PFSK-1 (cell line): Measurements from ENCODE around the gene CLMN.

Experiments
- FOXP2 ChIP-seq: optimal IDR thresholded peaks from 2 replicates; pipeline ENCODE3; 2011; ENCODE audit warnings: borderline replicate concordance, control low read depth, inconsistent platforms; ENCODE audit not compliant: insufficient read depth; ENCODE audit errors: extremely low read length, extremely low read depth
- POLR2AphosphoS5 ChIP-seq: IDR thresholded peaks from 2 replicates; pipeline ENCODE4 v1.6.1; 2012; ENCODE audit warnings: low read depth, mild to moderate bottlenecking, control low read depth, low read length, moderate library complexity
- SIN3A ChIP-seq: IDR thresholded peaks from 2 replicates; pipeline ENCODE4 v1.6.1; 2012; ENCODE audit warnings: mild to moderate bottlenecking, low read length, moderate library complexity, borderline replicate concordance; ENCODE audit not compliant: insufficient read depth
- TAF1 ChIP-seq: IDR thresholded peaks from 2 replicates; pipeline ENCODE4 v1.6.1; 2012; ENCODE audit warnings: low read length, control low read depth, borderline replicate concordance; ENCODE audit not compliant: insufficient read depth
- TF ChIP-seq, protein P1 (sequence below), 2 experiments: IDR thresholded peaks; 2 replicates each; pipeline versions ENCODE4 v1.6.1 to v1.8.0; 2011 to 2012; ENCODE audit warnings: low read depth in 2 of 2, low read length in 2 of 2, control low read depth in 1 of 2, inconsistent platforms in 1 of 2, mild to moderate bottlenecking in 1 of 2, moderate library complexity in 1 of 2; ENCODE audit not compliant: insufficient read depth in 1 of 2

Gene CLMN

DNA sequence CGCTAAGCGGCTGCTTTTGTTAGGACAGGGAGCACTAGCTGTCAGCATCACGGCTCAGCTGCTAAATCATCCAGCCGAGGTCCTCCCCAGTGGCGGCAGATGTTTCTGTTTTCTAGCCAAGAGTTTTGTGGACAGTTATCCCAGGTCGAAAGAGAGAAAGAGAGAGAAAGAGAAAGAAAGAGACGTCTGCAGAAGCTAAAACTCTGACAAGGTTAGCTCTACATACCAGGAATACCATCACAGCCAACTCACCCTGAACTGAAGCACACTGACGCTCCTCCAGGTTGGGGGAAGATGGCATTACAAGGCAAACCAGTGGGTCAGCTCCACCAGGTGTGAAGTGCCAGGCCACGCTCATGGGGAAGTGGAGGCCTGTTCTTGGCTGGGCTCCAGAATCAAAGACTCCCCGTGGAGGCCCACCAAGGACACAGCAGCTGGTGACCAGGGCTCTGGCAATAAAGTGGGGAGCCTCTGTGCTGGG, 97.5 kb downstream of the CLMN start:
- TF ChIP-seq TAF1 (no peak), FOXP2 (no peak), POLR2AphosphoS5 (no peak), SIN3A (no peak)
- TF ChIP-seq, protein P1, sequence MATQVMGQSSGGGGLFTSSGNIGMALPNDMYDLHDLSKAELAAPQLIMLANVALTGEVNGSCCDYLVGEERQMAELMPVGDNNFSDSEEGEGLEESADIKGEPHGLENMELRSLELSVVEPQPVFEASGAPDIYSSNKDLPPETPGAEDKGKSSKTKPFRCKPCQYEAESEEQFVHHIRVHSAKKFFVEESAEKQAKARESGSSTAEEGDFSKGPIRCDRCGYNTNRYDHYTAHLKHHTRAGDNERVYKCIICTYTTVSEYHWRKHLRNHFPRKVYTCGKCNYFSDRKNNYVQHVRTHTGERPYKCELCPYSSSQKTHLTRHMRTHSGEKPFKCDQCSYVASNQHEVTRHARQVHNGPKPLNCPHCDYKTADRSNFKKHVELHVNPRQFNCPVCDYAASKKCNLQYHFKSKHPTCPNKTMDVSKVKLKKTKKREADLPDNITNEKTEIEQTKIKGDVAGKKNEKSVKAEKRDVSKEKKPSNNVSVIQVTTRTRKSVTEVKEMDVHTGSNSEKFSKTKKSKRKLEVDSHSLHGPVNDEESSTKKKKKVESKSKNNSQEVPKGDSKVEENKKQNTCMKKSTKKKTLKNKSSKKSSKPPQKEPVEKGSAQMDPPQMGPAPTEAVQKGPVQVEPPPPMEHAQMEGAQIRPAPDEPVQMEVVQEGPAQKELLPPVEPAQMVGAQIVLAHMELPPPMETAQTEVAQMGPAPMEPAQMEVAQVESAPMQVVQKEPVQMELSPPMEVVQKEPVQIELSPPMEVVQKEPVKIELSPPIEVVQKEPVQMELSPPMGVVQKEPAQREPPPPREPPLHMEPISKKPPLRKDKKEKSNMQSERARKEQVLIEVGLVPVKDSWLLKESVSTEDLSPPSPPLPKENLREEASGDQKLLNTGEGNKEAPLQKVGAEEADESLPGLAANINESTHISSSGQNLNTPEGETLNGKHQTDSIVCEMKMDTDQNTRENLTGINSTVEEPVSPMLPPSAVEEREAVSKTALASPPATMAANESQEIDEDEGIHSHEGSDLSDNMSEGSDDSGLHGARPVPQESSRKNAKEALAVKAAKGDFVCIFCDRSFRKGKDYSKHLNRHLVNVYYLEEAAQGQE (IDR thresholded peaks at IDR 0.05; ENCODE audit: insufficient read depth in 1 of 2, low read depth in 2 of 2, low read length in 2 of 2): no peak

DNA sequence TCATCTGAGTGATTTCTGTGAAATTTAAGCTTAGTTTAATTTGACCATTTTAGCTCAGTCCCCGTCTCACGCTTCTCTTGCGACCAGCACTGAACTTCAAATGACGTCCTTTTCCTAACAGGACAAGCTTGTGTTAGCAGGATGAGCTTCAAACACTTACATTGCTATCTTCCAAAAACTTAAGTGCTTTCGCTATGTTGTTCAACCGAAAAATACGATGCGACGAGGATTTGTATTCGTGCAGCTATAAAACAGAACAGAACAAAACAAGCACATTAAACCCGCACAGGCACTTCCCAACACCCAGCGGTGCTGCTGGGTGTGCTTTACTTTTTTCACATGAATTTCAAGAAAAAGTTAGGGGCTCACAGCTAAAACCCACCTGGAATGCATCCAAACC, 98.2 kb downstream of the CLMN start:
- TF ChIP-seq POLR2AphosphoS5: no peak
- TF ChIP-seq TAF1: no peak
- TF ChIP-seq SIN3A: no peak

- TF ChIP-seq, protein P1 (IDR thresholded peaks at IDR 0.05; ENCODE audit: insufficient read depth in 1 of 2, low read depth in 2 of 2, low read length in 2 of 2): no peak
- TF ChIP-seq TAF1: no peak
- TF ChIP-seq SIN3A: no peak
- no peak for TF ChIP-seq FOXP2
- TF ChIP-seq POLR2AphosphoS5: no peak
These were observed 99.0 kb downstream of the CLMN start for GRCh38 chr14:95220663-95221231.

DNA sequence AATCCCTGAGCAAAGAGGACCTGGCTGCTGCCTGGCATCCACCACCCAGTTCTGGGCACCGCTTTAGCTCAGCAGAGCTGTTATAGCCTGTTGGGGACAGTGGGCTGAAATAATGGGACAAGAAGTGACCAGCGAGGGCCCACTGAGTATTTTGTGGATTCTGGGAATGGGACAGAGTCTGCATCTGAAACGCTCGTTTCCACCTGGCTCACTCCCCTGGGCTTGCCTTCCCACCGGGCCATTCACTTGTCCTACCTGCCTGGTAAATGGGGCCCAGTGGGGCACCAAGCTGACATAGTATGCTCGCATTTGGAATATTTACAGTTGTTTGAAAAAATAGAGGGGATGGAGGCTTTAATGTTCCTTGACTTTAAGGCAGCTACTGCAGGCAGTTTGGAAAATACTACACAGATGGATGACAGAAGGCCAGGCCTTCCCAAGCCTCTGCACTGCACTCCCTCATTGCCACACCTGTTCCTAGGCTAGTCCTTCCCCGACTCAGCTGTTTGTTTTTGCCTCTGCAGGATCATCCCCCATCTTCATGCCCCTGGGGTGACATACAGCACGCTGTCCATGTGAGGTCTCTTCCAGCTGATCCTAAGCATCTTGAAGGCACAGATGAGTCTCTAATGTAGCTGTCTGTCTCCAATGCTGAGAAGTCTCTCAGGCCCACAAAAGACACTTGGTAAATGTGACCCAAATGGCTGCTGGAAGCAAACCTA, 101.1 kb downstream of the CLMN start:
- TF ChIP-seq, protein P1 (IDR thresholded peaks at IDR 0.05; ENCODE audit: insufficient read depth in 1 of 2, low read depth in 2 of 2, low read length in 2 of 2): no peak

DNA sequence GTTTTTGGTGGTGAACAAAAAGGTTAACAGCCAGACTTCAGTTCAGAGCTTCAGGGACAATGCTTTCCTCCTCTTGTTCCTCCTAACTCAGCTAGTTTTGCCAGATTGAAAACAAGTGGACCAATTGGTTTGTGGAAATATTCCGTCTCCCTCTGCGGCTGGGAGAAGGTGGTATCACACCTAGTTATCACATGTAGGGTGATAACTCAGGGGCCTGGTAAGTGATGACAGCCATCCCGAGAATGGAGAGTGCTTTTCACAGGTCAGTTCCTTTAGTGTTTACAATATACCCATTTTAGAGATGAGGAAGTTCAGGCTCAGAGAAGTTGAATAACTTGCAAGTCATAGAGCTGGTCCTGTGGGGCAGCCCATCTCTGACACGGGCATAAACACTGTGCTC, 101.7 kb downstream of the CLMN start:
- TF ChIP-seq TAF1: no peak
- no peak for TF ChIP-seq SIN3A
- no peak for TF ChIP-seq POLR2AphosphoS5
- no peak for TF ChIP-seq FOXP2
- TF ChIP-seq, protein P1 (IDR thresholded peaks at IDR 0.05; ENCODE audit: insufficient read depth in 1 of 2, low read depth in 2 of 2, low read length in 2 of 2): no peak
